Dedifferentiated amniotic fluid mesenchymal stem cell (primary cell): ENCODE results near the gene PTPN1.
A peak's percentile ranks its signal among the peaks of the same experiment; 100 is the strongest.
"Not testable (repeated sequence)": the region's sequence is repeated elsewhere in the genome, so short reads cannot be mapped to it uniquely, and the experiment has no call there.

Experiments used
- DNase-seq: peaks from one replicate; pipeline ENCODE4 v3.0.0-alpha.2; 2016; ENCODE audit errors: extremely low spot score

The PTPN1 gene

GRCh38 chr20:50509923-50510705 lies at the start of gene PTPN1:
Gene PTPN1 (plus strand): TSS chr20:50510383. CDS start chr20:50510528, 145 bp downstream.
- peak; percentile 99 for DNase-seq

- peak; percentile 77 for DNase-seq
Observed at GRCh38 chr20:50460608-50461267, 49.4 kb upstream of the PTPN1 start.

- DNase-seq, result no peak
Observed at GRCh38 chr20:50462093-50462690, 48.0 kb upstream of the PTPN1 start.

GRCh38 chr20:50464026-50464724 lies 46.0 kb upstream of the PTPN1 start:
- peak; percentile 34 for DNase-seq

GRCh38 chr20:50464725-50465650 lies 45.2 kb upstream of the PTPN1 start:
- DNase-seq, result no peak

GRCh38 chr20:50467174-50467573 lies 43.0 kb upstream of the PTPN1 start:
- no peak for DNase-seq

- peak; percentile 33 for DNase-seq
Observed at GRCh38 chr20:50467718-50468356, 42.3 kb upstream of the PTPN1 start.

GRCh38 chr20:50468378-50468798 lies 41.8 kb upstream of the PTPN1 start:
- no peak for DNase-seq

GRCh38 chr20:50469176-50469723 lies 40.9 kb upstream of the PTPN1 start:
- DNase-seq, result no peak

GRCh38 chr20:50469796-50470195 lies 40.4 kb upstream of the PTPN1 start:
- DNase-seq, result no peak

- no peak for DNase-seq
Observed at GRCh38 chr20:50470264-50470858, 39.8 kb upstream of the PTPN1 start.

- no peak for DNase-seq
Observed at GRCh38 chr20:50471231-50471630, 39.0 kb upstream of the PTPN1 start.

GRCh38 chr20:50472693-50473664 lies 37.2 kb upstream of the PTPN1 start:
- no peak for DNase-seq

- not testable (repeated sequence) for DNase-seq
Observed at GRCh38 chr20:50474356-50474755, 35.8 kb upstream of the PTPN1 start.

GRCh38 chr20:50475681-50476292 lies 34.4 kb upstream of the PTPN1 start:
- no peak for DNase-seq

- DNase-seq, result no peak
Observed at GRCh38 chr20:50477239-50477872, 32.8 kb upstream of the PTPN1 start.

- no peak for DNase-seq
Observed at GRCh38 chr20:50478162-50478990, 31.8 kb upstream of the PTPN1 start.
